Uterine smooth muscle cell (primary cell): Measurements from ENCODE around the gene GADD45GIP1. TPM values are rescaled to one million over a fixed set of nuclear protein-coding genes. Genes with fewer than 3 reads are reported as not detected.

Experiments
- total RNA-seq: library from RNA; depleted of rRNA; stranded (reverse); fragments of >200 nt; gene quantifications from 2 replicates; pipeline ENCODE4 v1.2.3, GENCODE V29; 2014

Gene GADD45GIP1
- total RNA-seq: 26.6 and 36.4 TPM in 2 replicates

GRCh38 chr19:12956446-12957388, at the start of gene GADD45GIP1:
Gene GADD45GIP1 (minus strand): TSS chr19:12957223. CDS start chr19:12957212, 11 bp downstream.

GRCh38 chr19:12994701-12995595, 37.9 kb upstream of the GADD45GIP1 start, which contains the start of gene NFIX:
Gene NFIX (plus strand): TSS chr19:12995475. CDS start chr19:12995838, 363 bp downstream.

GRCh38 chr19:12969292-12969988, 12.4 kb upstream of the GADD45GIP1 start, which contains the start of gene DAND5:
Gene DAND5 (plus strand): TSS chr19:12969576. CDS start chr19:12969661, 85 bp downstream.

GRCh38 chr19:12945479-12946091, 11.4 kb downstream of the GADD45GIP1 start, which contains the start of gene RAD23A:
Gene RAD23A (plus strand): TSS chr19:12945862. CDS start chr19:12945949, 87 bp downstream.

GRCh38 chr19:12937927-12938778, 18.9 kb downstream of the GADD45GIP1 start, which contains the start of gene CALR:
Gene CALR (plus strand): TSS chr19:12938609. CDS start chr19:12938680, 71 bp downstream.

GRCh38 chr19:12933287-12934072, 23.5 kb downstream of the GADD45GIP1 start, which contains the start of gene FARSA:
Gene FARSA (minus strand): TSS chr19:12933711. CDS start chr19:12933696, 15 bp downstream.

Other genes starting within 250 kb of the GADD45GIP1 start
- gene TNPO2, start 233.3 kb downstream of the GADD45GIP1 start, total RNA-seq: 42.2 and 47.4 TPM in 2 replicates
- 93.1 and 115 TPM in 2 replicates for gene TRIR, start 222.5 kb downstream of the GADD45GIP1 start, total RNA-seq
- 116 and 130 TPM in 2 replicates for gene GET3, start 219.7 kb downstream of the GADD45GIP1 start, total RNA-seq
- 0.25 TPM in 1 of 2 replicates, not detected in the other for gene BEST2, start 205.4 kb downstream of the GADD45GIP1 start, total RNA-seq
- 12.8 and 24.1 TPM in 2 replicates for gene HOOK2, start 181.7 kb downstream of the GADD45GIP1 start, total RNA-seq
- 41.7 and 53.9 TPM in 2 replicates for gene JUNB, start 165.7 kb downstream of the GADD45GIP1 start, total RNA-seq
- 190 and 232 TPM in 2 replicates for gene PRDX2, start 155.4 kb downstream of the GADD45GIP1 start, total RNA-seq
- 0.22 TPM in 1 of 2 replicates, not detected in the other for gene THSD8, start 155.2 kb downstream of the GADD45GIP1 start, total RNA-seq
- 32.0 and 79.4 TPM in 2 replicates for gene RNASEH2A, start 150.6 kb downstream of the GADD45GIP1 start, total RNA-seq
- gene RTBDN, start 122.6 kb downstream of the GADD45GIP1 start, total RNA-seq: not detected in 2 replicates
- gene MAST1, start 118.7 kb downstream of the GADD45GIP1 start, total RNA-seq: 0.87 TPM in 1 of 2 replicates, not detected in the other
- gene DNASE2, start 75.8 kb downstream of the GADD45GIP1 start, total RNA-seq: 13.5 and 35.4 TPM in 2 replicates
- not detected in 2 replicates for gene KLF1, start 70.0 kb downstream of the GADD45GIP1 start, total RNA-seq
- 25.2 and 35.5 TPM in 2 replicates for gene GCDH, start 66.1 kb downstream of the GADD45GIP1 start, total RNA-seq
- 0.11 and 0.12 TPM in 2 replicates for gene SYCE2, start 37.9 kb downstream of the GADD45GIP1 start, total RNA-seq
- 54.1 and 58.9 TPM in 2 replicates for gene FARSA, start 23.5 kb downstream of the GADD45GIP1 start, total RNA-seq
- gene CALR, start 18.6 kb downstream of the GADD45GIP1 start, total RNA-seq: 1,588 and 2,549 TPM in 2 replicates
- gene RAD23A, start 11.4 kb downstream of the GADD45GIP1 start, total RNA-seq: 68.9 and 87.4 TPM in 2 replicates
- 0.12 TPM in 1 of 2 replicates, not detected in the other for gene DAND5, start 12.4 kb upstream of the GADD45GIP1 start, total RNA-seq
- 59.8 and 71.9 TPM in 2 replicates for gene NFIX, start 38.3 kb upstream of the GADD45GIP1 start, total RNA-seq
- gene LYL1, start 145.6 kb upstream of the GADD45GIP1 start, total RNA-seq: 0.77 and 1.1 TPM in 2 replicates
- 32.5 and 36.4 TPM in 2 replicates for gene TRMT1, start 159.5 kb upstream of the GADD45GIP1 start, total RNA-seq
- gene NACC1, start 161.0 kb upstream of the GADD45GIP1 start, total RNA-seq: 32.4 and 48.4 TPM in 2 replicates
- gene STX10, start 193.2 kb upstream of the GADD45GIP1 start, total RNA-seq: 72.9 and 81.1 TPM in 2 replicates
- 23.2 and 31.9 TPM in 2 replicates for gene IER2, start 193.2 kb upstream of the GADD45GIP1 start, total RNA-seq